SK-N-SH (cell line): Measurements from ENCODE around the gene BCAN. TPM values are rescaled to one million over a fixed set of nuclear protein-coding genes. Genes with fewer than 3 reads are reported as not detected.

Source experiments
- CTCF ChIA-PET: fragments of 300-600, 350-600 bp; formaldehyde crosslinking; extraction: SDS; loops from one replicate; lab custom pipeline; 2021; lab: Yijun Ruan, JAX
- POLR2A ChIA-PET: fragments of 350-600 bp; sonication (Branson Sonifier 250); formaldehyde crosslinking; extraction: SDS; loops from one replicate; lab custom pipeline; 2020; ENCODE audit warnings: antibody characterized with exemption, inconsistent platforms; lab: Yijun Ruan, JAX
- DNase-seq: peaks from one replicate; pipeline ENCODE4 v3.0.0; 2012
- H2AFZ ChIP-seq: fragments of 200-600 bp; sonication (generic); 2 replicates; pipeline ENCODE4 v1.8.1; 2016; ENCODE audit warnings: antibody characterized with exemption, mild to moderate bottlenecking, low read depth
- H3F3A ChIP-seq: fragments of 200-600 bp; sonication (generic); replicated peaks from 2 replicates; pipeline ENCODE3; 2016; ENCODE audit warnings: antibody characterized with exemption, mild to moderate bottlenecking; ENCODE audit not compliant: insufficient read depth
- H3K27ac ChIP-seq, 2 experiments: fragments of 200-500 bp in 1 of 2; fragments of 200-600 bp in 1 of 2; sonication (Bioruptor generic) in 1 of 2; sonication (generic), shearing (Covaris generic) in 1 of 2; 2 replicates each; pipeline versions ENCODE4 v1.5.1 to v1.6.1; 2014 to 2016; ENCODE audit warnings: low read depth in 2 of 2, inconsistent platforms in 1 of 2, low read length in 1 of 2, mild to moderate bottlenecking in 1 of 2, mixed read lengths in 1 of 2
- H3K27me3 ChIP-seq: fragments of 200-600 bp; sonication (generic), shearing (Covaris generic); 2 replicates; pipeline ENCODE4 v1.6.1; 2016; ENCODE audit warnings: mixed run types; ENCODE audit not compliant: insufficient read depth
- H3K36me3 ChIP-seq, 2 experiments: fragments of 200-500 bp in 1 of 2; fragments of 200-600 bp in 1 of 2; sonication (Bioruptor generic) in 1 of 2; sonication (generic) in 1 of 2; replicated peaks in 1 of 2; 2 replicates each; pipeline versions ENCODE3 to v1.5.1; 2014 to 2016; ENCODE audit warnings: low read length in 1 of 2, mild to moderate bottlenecking in 1 of 2; ENCODE audit not compliant: insufficient read depth in 2 of 2, control insufficient read depth in 1 of 2
- H3K4me1 ChIP-seq, 2 experiments: fragments of 200-500 bp in 1 of 2; fragments of 200-600 bp in 1 of 2; sonication (Bioruptor generic) in 1 of 2; sonication (generic), shearing (Covaris generic) in 1 of 2; 2 replicates each; pipeline versions ENCODE4 v1.5.1 to v1.6.1; 2014 to 2016; ENCODE audit warnings: low read depth in 1 of 2, low read length in 1 of 2, mixed run types in 1 of 2; ENCODE audit not compliant: insufficient read depth in 2 of 2, control insufficient read depth in 1 of 2
- H3K4me2 ChIP-seq: fragments of 200-600 bp; sonication (generic), shearing (Covaris generic); 2 replicates; pipeline ENCODE4 v1.6.1; 2017; ENCODE audit warnings: mixed run types
- H3K4me3 ChIP-seq, 2 experiments: fragments of 200-500 bp in 1 of 2; fragments of 200-600 bp in 1 of 2; sonication (Bioruptor generic) in 1 of 2; sonication (generic), shearing (Covaris generic) in 1 of 2; 2 replicates each; pipeline versions ENCODE4 v1.5.1 to v1.8.1; 2014 to 2016; ENCODE audit warnings: low read depth in 2 of 2, inconsistent platforms in 1 of 2, low read length in 1 of 2, mild to moderate bottlenecking in 1 of 2, mixed read lengths in 1 of 2, moderate library complexity in 1 of 2
- H3K79me2 ChIP-seq: fragments of 200-600 bp; sonication (generic); 2 replicates; pipeline ENCODE4 v1.8.1; 2017; ENCODE audit warnings: mild to moderate bottlenecking; ENCODE audit not compliant: insufficient read depth
- H3K9ac ChIP-seq: fragments of 200-600 bp; sonication (generic); 2 replicates; pipeline ENCODE4 v1.6.1; 2017; ENCODE audit warnings: mixed run types
- H3K9me2 ChIP-seq: fragments of 200-600 bp; sonication (generic); 2 replicates; pipeline ENCODE4 v1.6.1; 2017; ENCODE audit warnings: mixed run types
- H3K9me3 ChIP-seq: fragments of 200-600 bp; sonication (generic); 2 replicates; pipeline ENCODE4 v1.6.1; 2017; ENCODE audit warnings: mixed run types, mild to moderate bottlenecking, moderate library complexity
- H4K20me1 ChIP-seq: fragments of 200-600 bp; sonication (generic); 2 replicates; pipeline ENCODE4 v1.6.1; 2017; ENCODE audit warnings: mild to moderate bottlenecking, mixed run types; ENCODE audit not compliant: insufficient read depth
- CHD2 ChIP-seq: fragments of 150-350 bp; IDR thresholded peaks from 2 replicates; pipeline ENCODE4 v1.6.1; 2018; ENCODE audit warnings: low read length; ENCODE audit not compliant: partially characterized antibody
- EP300 ChIP-seq, 2 experiments: IDR thresholded peaks; 2 replicates each; pipeline versions ENCODE4 v1.4.0 to v1.6.1; 2012; ENCODE audit warnings: borderline replicate concordance in 1 of 2, low read depth in 1 of 2, low read length in 1 of 2
- FOSL2 ChIP-seq: IDR thresholded peaks from 2 replicates; pipeline ENCODE4 v1.4.0; 2012; ENCODE audit warnings: low read depth, mild to moderate bottlenecking, moderate library complexity, borderline replicate concordance
- GABPA ChIP-seq: IDR thresholded peaks from 2 replicates; pipeline ENCODE4 v1.4.0; 2012; ENCODE audit warnings: low read depth, mild to moderate bottlenecking
- JUND ChIP-seq: IDR thresholded peaks from 2 replicates; pipeline ENCODE4 v1.4.0; 2012
- NFIC ChIP-seq: IDR thresholded peaks from 2 replicates; pipeline ENCODE4 v1.4.0; 2012; ENCODE audit warnings: borderline replicate concordance
- RCOR1 ChIP-seq: fragments of 150-350 bp; IDR thresholded peaks from 2 replicates; pipeline ENCODE4 v1.6.1; 2017; ENCODE audit warnings: antibody characterized with exemption, low read length
- RFX5 ChIP-seq: IDR thresholded peaks from 2 replicates; pipeline ENCODE4 v1.6.1; 2012; ENCODE audit warnings: mild to moderate bottlenecking, improper control_type of control experiment, low read length
- YY1 ChIP-seq: IDR thresholded peaks from 2 replicates; pipeline ENCODE4 v1.4.0; 2012; ENCODE audit warnings: low read depth, mild to moderate bottlenecking
- WGBS: methylation state at CpG from one replicate; pipeline ENCODE4 v1.1.6; 2017; ENCODE audit warnings: low lambda C conversion rate; 5-methylcytosine and 5-hydroxymethylcytosine counted together
- polyA plus RNA-seq, 3 experiments: library from polyadenylated mRNA; depleted of rRNA; stranded (reverse); fragments of >200 nt; gene quantifications; 2 replicates each; pipeline ENCODE4 v1.2.3, GENCODE V29; 2012
- TF ChIP-seq, protein P1 (sequence below): IDR thresholded peaks from 2 replicates; pipeline ENCODE4 v1.4.0; 2012; ENCODE audit warnings: low read depth
- TF ChIP-seq, protein P2 (sequence below): IDR thresholded peaks from 2 replicates; pipeline ENCODE4 v1.6.1; 2012; ENCODE audit warnings: mild to moderate bottlenecking, low read depth, low read length, moderate library complexity

Gene BCAN
- polyA plus RNA-seq, 1 of the 3 experiments (the other 2 are of a cell fraction), result 0.25 TPM

DNA sequence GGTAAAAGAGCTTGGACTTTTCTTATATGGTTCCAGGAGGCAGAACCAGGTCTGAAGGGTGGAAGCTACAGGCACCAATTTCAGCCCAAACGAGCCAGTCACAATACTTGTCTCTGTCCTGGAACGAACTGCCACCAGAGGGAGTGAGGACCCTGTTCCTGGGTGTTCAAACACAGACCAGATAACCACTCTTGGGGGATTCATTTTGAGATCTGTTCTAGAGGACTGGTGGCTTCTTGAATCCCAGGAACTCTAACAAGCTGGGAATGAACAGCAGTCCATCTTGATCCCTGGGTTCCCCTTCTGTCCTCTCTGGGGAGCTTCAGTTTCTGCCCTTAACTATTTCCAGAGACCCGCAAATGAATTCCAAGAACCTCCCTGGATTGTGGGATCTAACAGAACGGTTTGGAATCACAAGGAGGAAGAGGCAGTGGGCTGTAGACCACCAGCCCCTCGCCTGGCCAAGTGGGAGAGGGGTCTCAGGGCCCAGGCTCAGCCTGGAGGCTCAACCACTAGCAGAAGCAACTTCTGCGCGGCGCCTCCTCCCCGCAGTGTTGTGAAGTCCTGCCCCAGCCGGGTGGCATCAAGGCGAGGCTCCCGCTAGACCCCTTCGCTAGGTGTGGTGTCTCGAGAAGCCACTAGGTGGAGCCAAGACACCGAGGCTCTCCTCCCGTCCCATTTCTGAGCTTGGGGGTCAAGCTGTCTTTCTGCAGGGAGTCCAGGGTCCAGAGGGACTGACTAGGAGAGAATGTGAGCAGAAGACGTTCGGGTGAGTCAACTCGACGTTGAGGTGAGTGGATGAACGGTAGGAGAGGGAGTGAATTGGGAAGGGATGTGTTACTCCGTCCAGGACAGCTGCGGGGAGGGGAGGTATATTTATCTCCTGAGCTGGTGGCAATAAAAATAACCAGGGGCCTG lies 47.4 kb downstream of the BCAN start (continued):
- 0 out of 2 replicates have a peak, but pooled peaks have one; percentile 9 for TF ChIP-seq RFX5
- TF ChIP-seq, protein P1, sequence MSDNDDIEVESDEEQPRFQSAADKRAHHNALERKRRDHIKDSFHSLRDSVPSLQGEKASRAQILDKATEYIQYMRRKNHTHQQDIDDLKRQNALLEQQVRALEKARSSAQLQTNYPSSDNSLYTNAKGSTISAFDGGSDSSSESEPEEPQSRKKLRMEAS, result no peak
- TF ChIP-seq, protein P2, sequence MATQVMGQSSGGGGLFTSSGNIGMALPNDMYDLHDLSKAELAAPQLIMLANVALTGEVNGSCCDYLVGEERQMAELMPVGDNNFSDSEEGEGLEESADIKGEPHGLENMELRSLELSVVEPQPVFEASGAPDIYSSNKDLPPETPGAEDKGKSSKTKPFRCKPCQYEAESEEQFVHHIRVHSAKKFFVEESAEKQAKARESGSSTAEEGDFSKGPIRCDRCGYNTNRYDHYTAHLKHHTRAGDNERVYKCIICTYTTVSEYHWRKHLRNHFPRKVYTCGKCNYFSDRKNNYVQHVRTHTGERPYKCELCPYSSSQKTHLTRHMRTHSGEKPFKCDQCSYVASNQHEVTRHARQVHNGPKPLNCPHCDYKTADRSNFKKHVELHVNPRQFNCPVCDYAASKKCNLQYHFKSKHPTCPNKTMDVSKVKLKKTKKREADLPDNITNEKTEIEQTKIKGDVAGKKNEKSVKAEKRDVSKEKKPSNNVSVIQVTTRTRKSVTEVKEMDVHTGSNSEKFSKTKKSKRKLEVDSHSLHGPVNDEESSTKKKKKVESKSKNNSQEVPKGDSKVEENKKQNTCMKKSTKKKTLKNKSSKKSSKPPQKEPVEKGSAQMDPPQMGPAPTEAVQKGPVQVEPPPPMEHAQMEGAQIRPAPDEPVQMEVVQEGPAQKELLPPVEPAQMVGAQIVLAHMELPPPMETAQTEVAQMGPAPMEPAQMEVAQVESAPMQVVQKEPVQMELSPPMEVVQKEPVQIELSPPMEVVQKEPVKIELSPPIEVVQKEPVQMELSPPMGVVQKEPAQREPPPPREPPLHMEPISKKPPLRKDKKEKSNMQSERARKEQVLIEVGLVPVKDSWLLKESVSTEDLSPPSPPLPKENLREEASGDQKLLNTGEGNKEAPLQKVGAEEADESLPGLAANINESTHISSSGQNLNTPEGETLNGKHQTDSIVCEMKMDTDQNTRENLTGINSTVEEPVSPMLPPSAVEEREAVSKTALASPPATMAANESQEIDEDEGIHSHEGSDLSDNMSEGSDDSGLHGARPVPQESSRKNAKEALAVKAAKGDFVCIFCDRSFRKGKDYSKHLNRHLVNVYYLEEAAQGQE, result no peak
- no peak for TF ChIP-seq YY1
- TF ChIP-seq NFIC, result no peak
- TF ChIP-seq JUND, result no peak
- TF ChIP-seq CHD2, result no peak
- TF ChIP-seq GABPA, result no peak
- no peak for TF ChIP-seq FOSL2

DNA sequence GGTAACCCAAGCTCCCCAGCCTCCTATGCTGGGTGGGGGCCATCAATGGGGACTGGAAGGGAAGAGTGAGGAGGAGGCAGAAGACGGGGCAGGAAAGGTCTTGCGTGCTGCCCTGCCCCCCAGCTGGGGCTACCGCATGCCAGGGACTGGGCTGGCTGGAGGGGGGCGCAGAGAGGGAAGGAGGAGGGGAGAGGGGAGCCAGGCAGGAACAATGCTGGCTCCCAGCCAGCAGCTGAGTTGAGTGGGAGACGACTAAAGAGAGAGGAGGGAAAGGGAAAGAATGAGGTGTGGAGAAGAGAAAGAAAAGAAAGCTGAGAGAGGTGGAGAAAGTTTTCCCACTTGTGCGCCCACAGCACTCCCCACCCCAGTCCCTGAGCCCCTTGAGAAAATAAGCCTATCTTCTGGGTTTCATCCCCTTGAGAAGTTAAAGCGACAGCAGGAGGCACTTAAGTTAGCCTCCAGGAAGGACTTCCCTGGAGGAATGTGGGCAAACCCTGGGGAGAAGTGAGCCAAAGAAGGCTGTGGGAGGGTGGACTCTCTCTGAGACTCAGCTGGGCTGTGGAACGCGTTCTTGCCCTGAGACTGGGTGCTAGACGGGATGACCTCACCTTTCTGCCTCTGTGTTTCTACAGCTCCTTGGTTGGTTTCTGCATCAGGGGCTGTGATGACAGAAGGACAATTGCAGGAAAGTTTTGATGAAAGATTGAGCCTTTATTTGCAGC lies 48.2 kb downstream of the BCAN start:
- TF ChIP-seq RCOR1 (peak; percentile 55; the same call in 1 of the 2 replicates), EP300 (IDR thresholded peaks at IDR 0.05; ENCODE audit: borderline replicate concordance in 1 of 2, low read depth in 1 of 2, low read length in 1 of 2) (no peak)
- no peak for DNase-seq
- H3K27me3 ChIP-seq, result no peaks in the 10 kb centered on the region
- H2AFZ ChIP-seq, result no peak overlapping the region
- no peaks in the 10 kb centered on the region for H3K9me3 ChIP-seq
- POLR2A ChIA-PET, result interaction anchor here (0.9 to 4.3 kb wide), 16 partner anchors 9 to 167 kb away, joined by 3 to 57 read pairs (median 6); partner anchors contain the start of genes CRABP2, ISG20L2, METTL25B and MRPL24
- peak overlapping the region; percentile 32 to 51; a peak in 3 of 4 replicates for H3K4me3 ChIP-seq
- CTCF ChIA-PET, result interaction anchor here (0.6 to 45.5 kb wide), 65 partner anchors 11 to 319 kb away, joined by 3 to 2702 read pairs (median 7); partner anchors contain the start of genes BCAN, CRABP2, HDGF and INSRR
- H3K79me2 ChIP-seq, result no peaks in the 10 kb centered on the region
- H3K9ac ChIP-seq, result no peak overlapping the region
- no peaks in the 10 kb centered on the region for H4K20me1 ChIP-seq
- H3F3A ChIP-seq, result peaks cover 11% of the 10 kb centered on the region
- peak overlapping the region; percentile 82 for H3K4me2 ChIP-seq
- peaks cover 14 to 55% of the 10 kb centered on the region in 2 experiments; a peak in 3 of 4 replicates for H3K4me1 ChIP-seq
- H3K27ac ChIP-seq, result peak overlapping the region in 1 of 2 experiments; percentile 86; a peak in 2 of 4 replicates
- H3K9me2 ChIP-seq, result no peaks in the 10 kb centered on the region
- 40% methylated on average over 10 of the region's 10 CpGs for WGBS
- no peaks in the 10 kb centered on the region for H3K36me3 ChIP-seq
